HUES64 (cell line): ENCODE measurements around the gene LRRN3.

Experiments used
- H3K27ac ChIP-seq: 2 replicates; pipeline ENCODE4 v1.7.0; 2013; ENCODE audit warnings: low read depth, low read length, inconsistent platforms
- H3K27me3 ChIP-seq: 2 replicates; pipeline ENCODE4 v1.6.1; 2013; ENCODE audit warnings: mild to moderate bottlenecking, low read length; ENCODE audit not compliant: insufficient read depth
- H3K36me3 ChIP-seq: 2 replicates; pipeline ENCODE4 v1.6.1; 2013; ENCODE audit warnings: mild to moderate bottlenecking, low read length; ENCODE audit not compliant: insufficient read depth
- H3K4me1 ChIP-seq: 2 replicates; pipeline ENCODE4 v1.6.1; 2013; ENCODE audit warnings: mild to moderate bottlenecking, low read length, moderate library complexity; ENCODE audit not compliant: insufficient read depth
- H3K4me3 ChIP-seq: 2 replicates; pipeline ENCODE4 v1.5.1; 2013; ENCODE audit warnings: mild to moderate bottlenecking, low read length, moderate library complexity
- H3K9ac ChIP-seq: 2 replicates; pipeline ENCODE4 v1.6.1; 2013; ENCODE audit warnings: mild to moderate bottlenecking, low read depth, low read length
- H3K9me3 ChIP-seq: 2 replicates; pipeline ENCODE4 v1.6.1; 2013; ENCODE audit warnings: low read depth, low read length; ENCODE audit not compliant: insufficient read depth
- WGBS: fragments of 150-250, 120-280 bp; methylation state at CpG from one replicate; pipeline ENCODE4 v1.1.7; 2013; ENCODE audit warnings: missing lambda C conversion rate; 5-methylcytosine and 5-hydroxymethylcytosine counted together

The LRRN3 gene

GRCh38 chr7:111138193-111138569 lies 47.3 kb downstream of the LRRN3 start:
- H3K36me3 ChIP-seq: no peaks in the 10 kb centered on the region
- H3K27ac ChIP-seq: peak overlapping the region; percentile 0; the same call in 1 of the 2 replicates
- no peak overlapping the region for H3K4me3 ChIP-seq
- peaks cover 19% of the 10 kb centered on the region for H3K4me1 ChIP-seq
- H3K9me3 ChIP-seq: no peaks in the 10 kb centered on the region
- 68% methylated on average over 2 of the region's 2 CpGs for WGBS
- peak overlapping the region; percentile 28; the same call in 1 of the 2 replicates for H3K9ac ChIP-seq
- H3K27me3 ChIP-seq: no peaks in the 10 kb centered on the region

- Histone ChIP-seq H3K4me3 (no peak overlapping the region), H3K4me1 (peaks cover 19% of the 10 kb centered on the region), H3K27me3 (no peaks in the 10 kb centered on the region), H3K9ac (no peak overlapping the region), H3K9me3 (no peaks in the 10 kb centered on the region), H3K36me3 (no peaks in the 10 kb centered on the region), H3K27ac (no peak overlapping the region; the same call in 1 of the 2 replicates)
Observed at GRCh38 chr7:111138586-111138985, 47.7 kb downstream of the LRRN3 start.

- Histone ChIP-seq H3K9ac (no peak overlapping the region), H3K4me3 (no peak overlapping the region), H3K4me1 (peaks cover 19% of the 10 kb centered on the region), H3K9me3 (no peaks in the 10 kb centered on the region), H3K27me3 (no peaks in the 10 kb centered on the region), H3K27ac (no peak overlapping the region), H3K36me3 (no peaks in the 10 kb centered on the region)
- 100% methylated on average over 2 of the region's 2 CpGs for WGBS
Observed at GRCh38 chr7:111140091-111140865, 49.4 kb downstream of the LRRN3 start.

- no peaks in the 10 kb centered on the region for H3K9me3 ChIP-seq
- no peak overlapping the region for H3K27ac ChIP-seq
- no peak overlapping the region for H3K9ac ChIP-seq
- H3K36me3 ChIP-seq: no peaks in the 10 kb centered on the region
- WGBS: 94% methylated on average over 2 of the region's 2 CpGs
- no peak overlapping the region for H3K4me3 ChIP-seq
- 0 out of 2 replicates have a peak, but pooled peaks cover 4% of the 10 kb centered on the region for H3K4me1 ChIP-seq
- no peaks in the 10 kb centered on the region for H3K27me3 ChIP-seq
Observed at GRCh38 chr7:111145472-111145871, 54.5 kb downstream of the LRRN3 start.

GRCh38 chr7:111146136-111146535 lies 55.2 kb downstream of the LRRN3 start:
- Histone ChIP-seq H3K4me1 (0 out of 2 replicates have a peak, but pooled peaks cover 5% of the 10 kb centered on the region), H3K36me3 (no peaks in the 10 kb centered on the region), H3K9ac (no peak overlapping the region), H3K9me3 (no peaks in the 10 kb centered on the region), H3K4me3 (no peak overlapping the region), H3K27me3 (no peaks in the 10 kb centered on the region), H3K27ac (no peak overlapping the region)

- Histone ChIP-seq H3K4me3 (no peak overlapping the region), H3K27me3 (no peaks in the 10 kb centered on the region)
- WGBS: 98% methylated on average over 4 of the region's 6 CpGs
Observed at GRCh38 chr7:111147708-111148533, 57.0 kb downstream of the LRRN3 start.

GRCh38 chr7:111150709-111151108 lies 59.8 kb downstream of the LRRN3 start:
- Histone ChIP-seq H3K9me3 (no peaks in the 10 kb centered on the region), H3K36me3 (no peaks in the 10 kb centered on the region), H3K27me3 (no peaks in the 10 kb centered on the region), H3K9ac (no peak overlapping the region), H3K4me1 (0 out of 2 replicates have a peak, but pooled peaks cover 5% of the 10 kb centered on the region), H3K27ac (no peak overlapping the region), H3K4me3 (no peak overlapping the region)
- WGBS: 100% methylated on average over 1 of the region's 1 CpG

More at GRCh38 chr7:111147708-111148533, 57.0 kb downstream of the LRRN3 start:
- H3K9me3 ChIP-seq: no peaks in the 10 kb centered on the region
- no peaks in the 10 kb centered on the region for H3K36me3 ChIP-seq
- 0 out of 2 replicates have a peak, but pooled peaks cover 5% of the 10 kb centered on the region for H3K4me1 ChIP-seq
- H3K9ac ChIP-seq: no peak overlapping the region
- no peak overlapping the region for H3K27ac ChIP-seq

GRCh38 chr7:111159426-111159825 lies 68.5 kb downstream of the LRRN3 start:
- H3K27ac ChIP-seq: no peak overlapping the region
- H3K36me3 ChIP-seq: no peaks in the 10 kb centered on the region
- no peaks in the 10 kb centered on the region for H3K4me1 ChIP-seq
- H3K9me3 ChIP-seq: no peaks in the 10 kb centered on the region
- no peak overlapping the region for H3K4me3 ChIP-seq
- no peaks in the 10 kb centered on the region for H3K27me3 ChIP-seq
- no peak overlapping the region for H3K9ac ChIP-seq

- H3K27me3 ChIP-seq: no peaks in the 10 kb centered on the region
- no peak overlapping the region for H3K4me3 ChIP-seq
- H3K27ac ChIP-seq: no peak overlapping the region
- no peaks in the 10 kb centered on the region for H3K9me3 ChIP-seq
- H3K4me1 ChIP-seq: no peaks in the 10 kb centered on the region
- no peak overlapping the region for H3K9ac ChIP-seq
- H3K36me3 ChIP-seq: no peaks in the 10 kb centered on the region
Observed at GRCh38 chr7:111160297-111160696, 69.4 kb downstream of the LRRN3 start.

- H3K27ac ChIP-seq: no peak overlapping the region
- H3K9me3 ChIP-seq: no peaks in the 10 kb centered on the region
- H3K4me3 ChIP-seq: no peak overlapping the region
- WGBS: 91% methylated on average over 3 of the region's 3 CpGs
- H3K9ac ChIP-seq: no peak overlapping the region
- no peaks in the 10 kb centered on the region for H3K4me1 ChIP-seq
- H3K36me3 ChIP-seq: no peaks in the 10 kb centered on the region
- H3K27me3 ChIP-seq: no peaks in the 10 kb centered on the region
Observed at GRCh38 chr7:111162692-111163091, 71.8 kb downstream of the LRRN3 start.

GRCh38 chr7:111164442-111164841 lies 73.5 kb downstream of the LRRN3 start:
- Histone ChIP-seq H3K9me3 (no peaks in the 10 kb centered on the region), H3K4me1 (no peaks in the 10 kb centered on the region), H3K4me3 (no peak overlapping the region), H3K36me3 (no peaks in the 10 kb centered on the region), H3K27me3 (no peaks in the 10 kb centered on the region), H3K9ac (no peak overlapping the region), H3K27ac (no peak overlapping the region)
- 100% methylated on average over 1 of the region's 1 CpG for WGBS
